Epithelial cell of prostate (primary cell): ENCODE results near the gene MAPK8IP1.

Experiments used
- DNase-seq: peaks from one replicate; pipeline ENCODE4 v3.0.0-alpha.2; 2011; ENCODE audit warnings: low read depth, low spot score
- H3K27ac ChIP-seq: fragments of 450-650 bp; 2 replicates; pipeline ENCODE4 v1.5.1; 2017; ENCODE audit warnings: mild to moderate bottlenecking

MAPK8IP1 gene

GRCh38 chr11:45921561-45922424, 36.3 kb downstream of the MAPK8IP1 start:
- DNase-seq = no peak
- H3K27ac ChIP-seq = no peak overlapping the region

GRCh38 chr11:45922425-45923082, 37.1 kb downstream of the MAPK8IP1 start, which contains the start of gene LARGE2:
Gene LARGE2, plus strand, starts transcription at chr11:45922656. Its CDS starts 227 bp downstream, at chr11:45922883.
- DNase-seq = no peak
- H3K27ac ChIP-seq = no peak within 1 kb of the TSS

- no peak for DNase-seq
- H3K27ac ChIP-seq = no peak overlapping the region
Measured at GRCh38 chr11:45924036-45924915, 38.8 kb downstream of the MAPK8IP1 start.

GRCh38 chr11:45924927-45925326, 39.5 kb downstream of the MAPK8IP1 start:
- H3K27ac ChIP-seq = no peak overlapping the region
- no peak for DNase-seq

GRCh38 chr11:45925550-45925949, 40.1 kb downstream of the MAPK8IP1 start:
- no peak for DNase-seq
- H3K27ac ChIP-seq = no peak overlapping the region

- H3K27ac ChIP-seq = no peak overlapping the region
- DNase-seq = no peak
Measured at GRCh38 chr11:45926001-45926401, 40.5 kb downstream of the MAPK8IP1 start.

- no peak for DNase-seq
- H3K27ac ChIP-seq = no peak overlapping the region
Measured at GRCh38 chr11:45926536-45927331, 41.3 kb downstream of the MAPK8IP1 start.

GRCh38 chr11:45927332-45927683, 41.9 kb downstream of the MAPK8IP1 start:
- no peak for DNase-seq
- no peak overlapping the region for H3K27ac ChIP-seq

GRCh38 chr11:45927684-45928413, 42.4 kb downstream of the MAPK8IP1 start:
- peak overlapping the region; percentile 93 for H3K27ac ChIP-seq
- no peak for DNase-seq

- H3K27ac ChIP-seq = peak overlapping the region; percentile 93
- no peak for DNase-seq
Measured at GRCh38 chr11:45928535-45929215, 43.2 kb downstream of the MAPK8IP1 start.

- peak overlapping the region; percentile 93 for H3K27ac ChIP-seq
- DNase-seq = no peak
Measured at GRCh38 chr11:45929486-45930030, 44.1 kb downstream of the MAPK8IP1 start.

- peak overlapping the region; percentile 93 for H3K27ac ChIP-seq
Measured at GRCh38 chr11:45930031-45930794, 44.8 kb downstream of the MAPK8IP1 start.

GRCh38 chr11:45930951-45931570, 45.6 kb downstream of the MAPK8IP1 start:
- H3K27ac ChIP-seq = peak overlapping the region; percentile 93
- peak; percentile 82 for DNase-seq

More at GRCh38 chr11:45930031-45930794, 44.8 kb downstream of the MAPK8IP1 start:
- no peak for DNase-seq

- no peak for DNase-seq
- H3K27ac ChIP-seq = peak overlapping the region; percentile 93
Measured at GRCh38 chr11:45931739-45932138, 46.3 kb downstream of the MAPK8IP1 start.

- peak overlapping the region; percentile 93 for H3K27ac ChIP-seq
- no peak for DNase-seq
Measured at GRCh38 chr11:45932217-45932616, 46.8 kb downstream of the MAPK8IP1 start.

- H3K27ac ChIP-seq = peak overlapping the region; percentile 93
- DNase-seq = no peak
Measured at GRCh38 chr11:45933131-45933831, 47.8 kb downstream of the MAPK8IP1 start.
